Large intestine (tissue), 3 donors: ENCODE data around the gene MEGF6. TPM values are rescaled to one million over a fixed set of nuclear protein-coding genes. Genes with fewer than 3 reads are reported as not detected.
A peak's percentile ranks its signal among the peaks of the same experiment; 100 is the strongest.
"Not testable (repeated sequence)": the region's sequence is repeated elsewhere in the genome, so short reads cannot be mapped to it uniquely, and the experiment has no call there.

Experiments used
- DNase-seq, 2 donors: peaks; one replicate each; pipeline versions ENCODE4 v3.0.0 to v3.0.0-alpha.2; 2013
- H3K27ac ChIP-seq: one replicate; pipeline ENCODE4 v1.5.1; 2013; ENCODE audit warnings: low read length
- H3K27me3 ChIP-seq: 2 replicates; pipeline ENCODE4 v1.6.1; 2013; ENCODE audit warnings: low read length; ENCODE audit not compliant: control insufficient read depth, insufficient read depth
- H3K36me3 ChIP-seq: 2 replicates; pipeline ENCODE4 v1.6.1; 2013; ENCODE audit warnings: low read length; ENCODE audit not compliant: control insufficient read depth, insufficient read depth
- H3K4me1 ChIP-seq: one replicate; pipeline ENCODE4 v1.6.1; 2013; ENCODE audit warnings: low read length; ENCODE audit not compliant: control insufficient read depth, insufficient read depth
- H3K4me3 ChIP-seq: one replicate; pipeline ENCODE4 v1.5.1; 2013; ENCODE audit warnings: low read length
- H3K9me3 ChIP-seq: one replicate; pipeline ENCODE4 v1.6.1; 2013; ENCODE audit warnings: mild to moderate bottlenecking, low read depth, low read length, moderate library complexity; ENCODE audit not compliant: control insufficient read depth
- WGBS: methylation state at CpG from one replicate; pipeline ENCODE4 v1.1.5; 2013; ENCODE audit warnings: low lambda C conversion rate; ENCODE audit not compliant: insufficient coverage; 5-methylcytosine and 5-hydroxymethylcytosine counted together
- polyA plus RNA-seq: library from polyadenylated mRNA; unstranded; fragments of 120-200 nt; gene quantifications from one replicate; pipeline ENCODE4 v1.2.1, GENCODE V29; 2013

MEGF6 gene
- polyA plus RNA-seq, 1 donor = 13.8 TPM

DNA sequence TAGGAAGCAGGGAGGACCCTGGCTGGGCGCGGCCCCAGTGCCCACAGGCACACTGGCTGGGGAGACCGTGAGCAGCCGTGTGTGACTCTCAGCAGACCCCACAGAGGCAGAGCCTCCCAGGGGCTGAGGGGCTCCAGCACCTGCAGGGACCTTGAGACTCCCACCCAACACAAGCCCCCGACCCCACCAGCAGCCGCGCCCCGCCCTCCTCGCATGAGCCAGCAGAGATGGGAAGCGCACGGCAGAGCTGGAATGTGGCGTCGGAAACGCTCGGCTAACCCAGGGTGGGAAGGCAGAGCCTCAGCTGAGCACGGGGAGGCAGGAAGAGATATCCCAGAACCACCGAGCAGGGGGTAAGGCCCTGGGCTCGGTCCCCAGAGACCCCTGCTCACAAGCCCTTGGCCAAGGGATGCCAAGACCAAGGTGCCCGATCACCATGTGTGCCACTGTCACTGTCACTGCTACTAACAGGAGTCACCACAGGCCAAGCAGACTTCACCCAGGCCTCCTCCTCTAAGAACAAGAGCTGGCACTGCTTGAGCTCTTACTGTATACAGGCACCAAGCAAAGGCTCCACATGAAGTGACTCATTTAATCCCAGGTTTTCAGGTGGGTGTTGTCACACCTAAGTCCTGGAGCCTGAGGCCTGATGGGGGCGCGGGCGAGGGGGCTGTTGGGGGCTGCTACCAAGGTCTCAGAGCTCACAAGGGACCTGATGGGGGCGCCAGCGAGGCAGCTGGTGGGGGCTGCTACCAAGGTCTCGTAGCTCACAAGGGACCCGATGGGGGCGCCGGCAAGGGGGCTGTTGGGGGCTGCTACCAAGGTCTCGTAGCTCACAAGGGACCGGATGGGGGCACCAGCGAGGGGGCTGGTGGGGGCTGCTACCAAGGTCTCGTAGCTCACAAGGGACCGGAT lies 20.1 kb downstream of the MEGF6 start:
- Histone ChIP-seq H3K27ac (no peak overlapping the region), H3K36me3 (no peaks in the 10 kb centered on the region), H3K4me1 (peaks cover 8% of the 10 kb centered on the region), H3K9me3 (no peaks in the 10 kb centered on the region), H3K4me3 (no peak overlapping the region), H3K27me3 (no peaks in the 10 kb centered on the region)
- WGBS = no CpG with 5 or more reads among the region's 33 CpGs
- DNase-seq = no peak

DNA sequence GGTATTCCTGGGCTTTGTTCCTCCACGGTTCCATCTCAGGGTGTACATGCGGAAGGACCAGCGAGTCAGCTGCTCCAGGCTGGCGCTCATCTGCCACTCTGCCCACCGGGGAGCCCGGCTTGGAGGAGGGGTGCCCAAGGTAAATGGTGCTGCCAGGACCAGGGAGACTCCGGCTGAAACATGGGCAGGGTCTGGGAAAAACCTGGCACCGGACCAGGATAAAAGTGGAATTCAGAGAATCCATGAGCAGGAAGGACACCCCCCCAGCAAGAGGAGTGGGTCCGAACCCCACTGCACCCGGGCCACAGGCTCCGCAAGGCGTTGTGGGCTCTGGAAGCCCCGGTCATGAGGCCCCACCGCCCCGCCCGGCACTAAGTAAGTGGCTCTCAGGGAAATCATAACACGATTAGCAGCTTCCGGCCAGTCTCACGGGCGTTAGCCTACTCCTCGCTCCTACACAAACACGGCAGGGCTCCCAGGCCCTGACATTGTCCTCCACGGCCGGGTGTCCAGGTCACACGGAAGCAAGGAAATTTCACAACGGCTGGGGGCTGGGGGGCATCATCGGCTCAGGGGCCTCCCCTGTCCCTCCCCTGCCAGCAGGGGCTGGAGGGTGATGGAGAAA lies 21.1 kb downstream of the MEGF6 start:
- DNase-seq = peak; percentile 37 to 45
- Histone ChIP-seq H3K4me1 (peaks cover 8% of the 10 kb centered on the region), H3K4me3 (no peak overlapping the region), H3K27ac (no peak overlapping the region), H3K9me3 (no peaks in the 10 kb centered on the region), H3K27me3 (no peaks in the 10 kb centered on the region), H3K36me3 (no peaks in the 10 kb centered on the region)
- WGBS = no CpG with 5 or more reads among the region's 27 CpGs

- no peaks in the 10 kb centered on the region for H3K27me3 ChIP-seq
- H3K4me3 ChIP-seq = no peak overlapping the region
- DNase-seq = no peak
- peaks cover 8% of the 10 kb centered on the region for H3K4me1 ChIP-seq
- WGBS = no CpG with 5 or more reads among the region's 5 CpGs
- H3K36me3 ChIP-seq = no peaks in the 10 kb centered on the region
- no peak overlapping the region for H3K27ac ChIP-seq
- no peaks in the 10 kb centered on the region for H3K9me3 ChIP-seq
Measured at GRCh38 chr1:3588395-3588794, 22.9 kb downstream of the MEGF6 start.

GRCh38 chr1:3586986-3587759 lies 24.1 kb downstream of the MEGF6 start:
- no peaks in the 10 kb centered on the region for H3K27me3 ChIP-seq
- H3K36me3 ChIP-seq = no peaks in the 10 kb centered on the region
- 41% methylated on average over 4 of the region's 24 CpGs for WGBS
- no peak overlapping the region for H3K4me3 ChIP-seq
- peaks cover 8% of the 10 kb centered on the region for H3K4me1 ChIP-seq
- peak in 1 of 2 donors; percentile 27 for DNase-seq
- peaks cover 3% of the 10 kb centered on the region for H3K9me3 ChIP-seq
- H3K27ac ChIP-seq = no peak overlapping the region

DNA sequence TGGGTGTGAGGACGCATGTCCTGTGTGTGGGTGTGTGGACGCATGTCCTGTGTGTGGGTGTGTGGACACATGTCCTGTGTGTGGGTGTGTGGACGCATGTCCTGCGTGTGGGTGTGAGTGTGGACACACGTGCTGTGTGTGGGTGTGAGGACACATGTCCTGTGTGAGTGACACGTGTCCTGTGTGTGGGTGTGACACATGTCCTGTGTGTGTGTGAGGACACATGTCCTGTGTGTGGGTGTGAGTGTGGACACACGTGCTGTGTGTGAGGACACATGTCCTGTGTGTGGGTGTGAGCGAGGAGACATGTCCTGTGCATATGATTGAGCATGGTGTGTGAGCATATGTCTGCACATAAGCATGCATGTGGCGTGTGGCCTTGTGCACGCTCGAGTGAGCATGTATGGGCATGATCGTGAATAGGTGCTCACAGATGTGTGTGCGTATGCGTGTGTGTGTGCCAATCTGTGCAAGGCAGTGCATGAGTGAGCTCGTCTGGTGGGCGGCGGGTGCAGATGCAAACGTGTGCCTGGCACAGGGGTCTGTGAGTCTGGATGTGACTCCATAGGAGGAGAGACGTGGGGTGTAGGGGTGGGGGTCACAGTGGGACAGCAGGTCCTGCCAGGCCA lies 25.3 kb downstream of the MEGF6 start:
- no peak for DNase-seq
- peaks cover 3% of the 10 kb centered on the region for H3K9me3 ChIP-seq
- WGBS = no CpG with 5 or more reads among the region's 19 CpGs
- H3K27ac ChIP-seq = no peak overlapping the region
- H3K36me3 ChIP-seq = no peaks in the 10 kb centered on the region
- H3K27me3 ChIP-seq = no peaks in the 10 kb centered on the region
- H3K4me3 ChIP-seq = no peak overlapping the region
- H3K4me1 ChIP-seq = peaks cover 8% of the 10 kb centered on the region

DNA sequence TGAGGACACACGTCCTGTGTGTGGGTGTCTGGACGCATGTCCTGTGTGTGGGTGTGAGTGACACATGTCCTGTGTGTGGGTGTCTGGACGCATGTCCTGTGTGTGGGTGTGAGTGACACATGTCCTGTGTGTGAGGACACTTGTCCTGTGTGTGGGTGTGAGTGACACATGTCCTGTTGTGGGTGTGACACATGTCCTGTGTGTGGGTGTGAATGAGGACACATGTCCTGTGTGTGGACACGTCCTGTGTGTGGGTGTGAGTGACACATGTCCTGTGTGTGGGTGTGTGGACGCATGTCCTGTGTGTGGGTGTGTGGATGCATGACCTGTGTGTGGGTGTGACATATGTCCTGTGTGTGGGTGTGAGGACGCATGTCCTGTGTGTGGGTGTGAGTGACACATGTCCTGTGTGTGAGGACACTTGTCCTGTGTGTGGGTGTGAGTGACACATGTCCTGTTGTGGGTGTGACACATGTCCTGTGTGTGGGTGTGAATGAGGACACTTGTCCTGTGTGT lies 25.9 kb downstream of the MEGF6 start:
- no CpG with 5 or more reads among the region's 6 CpGs for WGBS
- not testable (repeated sequence) for H3K4me1 ChIP-seq, H3K27me3 ChIP-seq, H3K9me3 ChIP-seq, DNase-seq, H3K27ac ChIP-seq, H3K4me3 ChIP-seq, H3K36me3 ChIP-seq

- no peak for DNase-seq
- no peaks in the 10 kb centered on the region for H3K4me1 ChIP-seq
- no peaks in the 10 kb centered on the region for H3K36me3 ChIP-seq
- no peak overlapping the region for H3K27ac ChIP-seq
- WGBS = no CpG with 5 or more reads among the region's 7 CpGs
- H3K9me3 ChIP-seq = peaks cover 3% of the 10 kb centered on the region
- H3K4me3 ChIP-seq = no peak overlapping the region
- no peaks in the 10 kb centered on the region for H3K27me3 ChIP-seq
Measured at GRCh38 chr1:3584915-3585314, 26.4 kb downstream of the MEGF6 start.

- not testable (repeated sequence) for H3K4me3 ChIP-seq, DNase-seq, H3K9me3 ChIP-seq, H3K27ac ChIP-seq, H3K36me3 ChIP-seq, H3K27me3 ChIP-seq, H3K4me1 ChIP-seq
- no CpG with 5 or more reads among the region's 21 CpGs for WGBS
Measured at GRCh38 chr1:3583751-3584150, 27.6 kb downstream of the MEGF6 start.

DNA sequence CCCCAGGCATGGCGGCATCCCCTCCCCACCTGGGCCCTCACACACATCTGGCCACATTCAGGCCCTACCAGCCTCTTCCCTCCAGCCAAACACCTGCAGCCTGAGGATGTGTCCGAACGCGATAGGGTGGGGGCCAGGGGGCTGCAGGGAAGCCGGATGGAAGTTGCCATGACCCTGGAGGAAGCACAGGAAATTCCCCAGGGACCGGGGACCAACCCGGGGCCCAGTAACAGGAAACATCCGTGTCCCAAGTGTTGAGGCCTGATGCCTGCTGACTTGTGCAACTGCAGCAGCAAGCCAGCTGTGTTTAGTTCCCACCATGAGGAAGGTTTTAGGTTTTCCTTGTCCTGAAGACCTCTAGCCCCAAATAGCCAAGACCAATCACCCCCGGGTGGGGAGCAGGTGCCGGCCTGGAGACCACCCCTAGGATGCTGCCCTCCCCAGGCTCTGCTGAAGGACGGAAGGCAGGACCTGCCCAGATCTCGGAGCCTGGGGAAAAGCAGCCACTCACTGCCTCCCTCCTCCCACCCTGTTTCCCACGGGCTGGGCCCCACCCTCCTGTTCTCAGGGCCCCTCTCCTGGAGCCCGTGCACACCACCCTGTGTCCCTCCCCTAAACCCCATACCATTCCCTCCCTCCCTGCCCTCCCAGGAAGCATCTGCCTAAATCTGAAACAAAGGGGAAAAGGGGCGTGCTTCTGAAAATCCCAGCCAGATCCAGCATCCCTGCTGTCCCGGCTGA lies 29.8 kb downstream of the MEGF6 start:
- peak in 1 of 2 donors; percentile 7 for DNase-seq
- H3K27ac ChIP-seq = no peak overlapping the region
- WGBS = no CpG with 5 or more reads among the region's 16 CpGs

More for the DNA sequence above, 29.8 kb downstream of the MEGF6 start:
- H3K4me1 ChIP-seq = no peaks in the 10 kb centered on the region
- H3K36me3 ChIP-seq = no peaks in the 10 kb centered on the region
- H3K9me3 ChIP-seq = peaks cover 3% of the 10 kb centered on the region
- no peak overlapping the region for H3K4me3 ChIP-seq
- H3K27me3 ChIP-seq = no peaks in the 10 kb centered on the region
